GM19099 (cell line): ENCODE data around the gene ANKRD10.

Experiments
- POLR2A ChIP-seq: IDR thresholded peaks from 3 replicates; pipeline ENCODE4 v1.6.1; 2011; ENCODE audit warnings: low read depth; ENCODE audit not compliant: insufficient read length; ENCODE audit errors: extremely low read depth

Gene ANKRD10

DNA sequence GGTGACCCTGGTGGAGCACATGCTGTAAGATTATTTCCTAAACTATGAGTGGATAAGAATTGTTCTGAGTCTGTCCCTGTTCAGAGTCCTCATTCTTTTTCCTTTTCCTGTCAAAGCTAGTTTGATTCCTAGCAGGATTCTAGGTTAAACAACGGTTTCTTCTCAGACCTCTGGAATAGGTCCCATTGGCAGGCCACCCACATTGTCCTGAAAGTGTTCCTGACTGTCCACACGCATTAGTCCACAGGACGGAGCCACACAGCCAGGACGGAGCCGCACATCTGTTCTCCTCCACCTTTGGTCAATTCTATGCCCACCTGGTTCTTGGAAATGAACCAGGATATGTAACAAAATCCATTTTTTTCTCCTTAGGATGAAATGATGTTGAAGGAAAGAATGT is 46.1 kb downstream of the ANKRD10 start:
- no peak for TF ChIP-seq POLR2A

GRCh38 chr13:110867380-110867779 is 47.5 kb downstream of the ANKRD10 start:
- TF ChIP-seq POLR2A = no peak

GRCh38 chr13:110866491-110867170 is 48.2 kb downstream of the ANKRD10 start:
- TF ChIP-seq POLR2A = no peak

DNA sequence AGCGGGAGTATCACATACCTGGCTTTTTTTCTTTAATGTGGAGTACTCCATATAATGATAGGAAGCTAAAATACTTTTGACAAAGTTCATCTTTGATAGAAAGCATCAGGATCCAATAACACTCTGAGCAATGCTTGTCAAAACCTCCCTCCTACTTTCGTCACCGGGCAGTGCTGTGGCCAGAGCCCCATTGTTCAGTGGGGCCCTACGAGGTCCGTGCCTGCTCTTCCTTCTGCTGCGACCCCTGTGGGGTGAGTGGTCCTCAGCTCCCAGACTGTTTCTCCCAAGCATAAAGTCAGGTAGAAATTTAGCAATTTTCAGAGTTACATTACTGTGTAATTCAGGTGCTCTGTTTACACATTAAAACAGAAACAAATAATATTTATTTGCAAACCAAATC is 51.2 kb downstream of the ANKRD10 start:
- no peak for TF ChIP-seq POLR2A

DNA sequence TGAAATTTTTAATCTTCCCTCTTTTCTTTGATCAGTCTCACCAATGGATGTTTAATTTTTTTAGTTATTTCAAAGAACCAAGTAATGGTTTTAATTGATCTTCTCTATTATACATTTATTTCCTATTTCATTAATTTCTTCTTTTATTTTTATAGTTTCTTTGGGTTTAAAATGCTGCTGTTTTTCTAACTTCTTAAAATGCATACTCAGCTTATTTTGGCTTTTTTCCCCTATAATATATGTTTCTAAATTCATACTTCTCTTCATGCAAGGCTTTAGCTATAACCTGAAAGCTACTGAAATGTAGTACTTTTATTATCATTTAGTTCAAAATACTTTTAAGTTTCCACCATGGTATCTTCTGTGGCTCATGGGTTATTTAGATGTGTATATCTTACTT is 53.9 kb downstream of the ANKRD10 start:
- TF ChIP-seq POLR2A = no peak

- TF ChIP-seq POLR2A = no peak
These were observed 57.7 kb downstream of the ANKRD10 start for GRCh38 chr13:110856942-110857835.

- no peak for TF ChIP-seq POLR2A
These were observed 59.5 kb downstream of the ANKRD10 start for GRCh38 chr13:110855363-110855762.

GRCh38 chr13:110854866-110855265 is 60.0 kb downstream of the ANKRD10 start:
- no peak for TF ChIP-seq POLR2A

GRCh38 chr13:110853235-110853721 is 61.6 kb downstream of the ANKRD10 start:
- TF ChIP-seq POLR2A = no peak

- no peak for TF ChIP-seq POLR2A
These were observed 64.0 kb downstream of the ANKRD10 start for GRCh38 chr13:110850840-110851239.

GRCh38 chr13:110850006-110850405 is 64.9 kb downstream of the ANKRD10 start:
- TF ChIP-seq POLR2A = no peak

DNA sequence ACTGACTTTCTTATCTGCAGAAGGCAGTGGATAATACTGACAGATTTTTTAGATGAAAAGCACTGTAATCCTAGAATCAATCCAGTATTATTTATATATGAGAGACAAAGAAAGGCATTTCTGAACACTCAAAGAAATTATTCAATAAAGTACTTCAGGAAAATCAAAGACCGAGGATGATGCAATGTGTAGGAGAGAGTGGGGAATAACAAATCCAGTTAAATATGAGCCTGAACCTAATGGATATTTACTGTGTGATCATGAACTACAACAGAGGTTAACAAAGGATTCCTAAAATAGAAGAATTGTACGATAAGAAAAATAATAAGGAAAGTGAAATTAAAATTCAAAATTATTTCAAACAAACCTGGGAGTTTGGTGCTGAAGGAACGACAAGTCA is 69.3 kb downstream of the ANKRD10 start:
- TF ChIP-seq POLR2A = no peak

DNA sequence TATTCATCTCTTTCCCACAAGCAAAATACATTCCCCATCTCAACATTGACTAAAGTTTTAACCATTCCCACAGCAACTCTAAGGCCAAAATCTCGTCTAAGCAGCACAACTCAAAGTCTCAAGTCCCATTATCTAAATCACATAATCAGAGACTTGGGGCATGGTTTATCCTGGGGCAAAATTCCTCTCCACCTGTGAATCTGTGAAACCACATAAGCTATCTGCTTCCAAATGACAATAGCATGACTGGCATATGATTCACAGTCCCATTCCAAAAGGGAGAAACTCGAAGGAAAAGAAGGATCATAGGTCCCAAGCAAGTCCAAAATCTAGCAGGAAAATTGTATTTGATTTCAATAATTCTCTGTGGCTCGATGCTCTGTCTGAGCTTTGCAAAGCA is 73.0 kb downstream of the ANKRD10 start:
- TF ChIP-seq POLR2A = no peak

- no peak for TF ChIP-seq POLR2A
These were observed 73.5 kb downstream of the ANKRD10 start for GRCh38 chr13:110841406-110841805.

DNA sequence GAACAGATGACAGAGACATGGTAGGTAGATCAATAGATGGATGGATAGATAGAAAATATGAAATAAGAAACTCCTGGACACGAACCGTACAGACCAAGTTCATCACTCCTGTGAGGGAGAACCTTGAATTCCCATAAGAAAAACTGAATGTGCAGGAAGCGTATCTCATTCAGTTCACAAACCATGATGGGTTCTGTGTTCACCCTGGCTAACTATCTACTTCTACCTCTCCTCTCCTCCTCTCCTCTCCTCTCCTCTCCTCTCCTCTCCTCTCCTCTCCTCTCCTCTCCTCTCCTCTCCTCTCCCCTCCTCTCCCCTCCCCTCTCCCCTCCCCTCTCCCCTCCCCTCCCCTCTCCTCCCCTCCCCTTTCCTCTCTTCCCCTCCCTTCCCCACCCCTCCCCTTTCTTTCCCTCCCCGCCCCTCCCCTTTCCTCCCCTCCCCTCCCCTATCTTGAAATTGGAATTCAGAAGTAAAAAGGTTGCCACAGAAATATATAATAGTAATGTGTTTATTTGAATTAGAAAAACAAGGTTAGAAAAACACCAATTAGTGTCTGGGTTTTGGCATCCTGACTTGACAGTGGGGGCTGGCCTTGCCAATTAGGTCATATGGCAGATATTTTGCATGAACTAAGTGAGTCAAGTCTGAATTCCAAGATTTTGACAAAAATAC is 75.9 kb downstream of the ANKRD10 start:
- no peak for TF ChIP-seq POLR2A

DNA sequence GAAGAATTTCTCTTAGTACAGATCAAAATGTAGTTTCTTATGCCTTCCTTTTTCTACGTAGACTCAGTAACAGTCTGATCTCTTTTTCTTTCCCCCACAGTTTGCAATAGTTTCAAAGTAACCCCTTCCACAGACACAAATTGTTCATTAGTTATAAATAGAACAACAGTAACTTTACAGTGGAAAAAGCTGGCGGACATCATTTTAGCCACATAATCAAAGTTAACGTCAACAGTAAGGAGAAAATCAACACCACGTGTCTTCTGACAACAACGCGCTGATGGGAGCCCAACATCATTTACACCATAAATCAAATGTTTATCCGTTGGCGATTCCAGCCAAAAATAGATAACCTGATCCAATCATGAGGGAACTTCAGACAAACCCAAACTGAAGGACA is 76.8 kb downstream of the ANKRD10 start:
- no peak for TF ChIP-seq POLR2A

- no peak for TF ChIP-seq POLR2A
These were observed 78.3 kb downstream of the ANKRD10 start for GRCh38 chr13:110836605-110836903.
